Spinal cord (tissue), 10 donors: ENCODE results near the gene ANKRD34C. TPM values are rescaled to one million over a fixed set of nuclear protein-coding genes. Genes with fewer than 3 reads are reported as not detected.
"Not testable (repeated sequence)": the region's sequence is repeated elsewhere in the genome, so short reads cannot be mapped to it uniquely, and the experiment has no call there.

ENCODE experiments used
- DNase-seq, 6 donors: peaks; one replicate each; pipeline versions ENCODE4 v3.0.0 to v3.0.0-alpha.2; 2013 to 2015; ENCODE audit warnings: low spot score in 6 of 6, low read depth in 4 of 6
- H3K27ac ChIP-seq: one replicate; pipeline ENCODE4 v1.5.1; 2013; ENCODE audit warnings: low read depth, low read length, control low read depth
- H3K27me3 ChIP-seq: one replicate; pipeline ENCODE4 v1.6.1; 2013; ENCODE audit warnings: low read length; ENCODE audit not compliant: control insufficient read depth, insufficient read depth
- H3K36me3 ChIP-seq: one replicate; pipeline ENCODE4 v1.6.1; 2013; ENCODE audit warnings: low read length; ENCODE audit not compliant: control insufficient read depth, insufficient read depth
- H3K4me1 ChIP-seq: one replicate; pipeline ENCODE4 v1.6.1; 2013; ENCODE audit warnings: low read length; ENCODE audit not compliant: control insufficient read depth, insufficient read depth
- H3K4me3 ChIP-seq: one replicate; pipeline ENCODE4 v1.5.1; 2013; ENCODE audit warnings: low read depth, low read length, control low read depth
- H3K9me3 ChIP-seq: one replicate; pipeline ENCODE4 v1.6.1; 2013; ENCODE audit warnings: low read length; ENCODE audit not compliant: control insufficient read depth, insufficient read depth
- WGBS: methylation state at CpG from one replicate; pipeline ENCODE4 v1.1.5; 2013; ENCODE audit warnings: missing lambda C conversion rate; ENCODE audit not compliant: insufficient coverage; 5-methylcytosine and 5-hydroxymethylcytosine counted together
- polyA plus RNA-seq, 2 donors: library from polyadenylated mRNA; unstranded; fragments of 120-200 nt; gene quantifications; one replicate each; pipeline ENCODE4 v1.2.1, GENCODE V29; 2013; ENCODE audit not compliant: insufficient read length in 2 of 2
- total RNA-seq, 2 donors: library from RNA; depleted of rRNA in 1 of 2; stranded (reverse); fragments of 120-200 nt in 1 of 2; fragments of >200 nt in 1 of 2; gene quantifications; one replicate each; pipeline versions ENCODE4 v1.2.3 to v1.2.4, GENCODE V29; 2013 to 2014
- donor health status: healthy.

The ANKRD34C gene
- total and polyA plus RNA-seq, 4 donors, result 0.28 to 0.99 (median 0.45) TPM

- H3K4me1 ChIP-seq, result peaks cover 16% of the 10 kb centered on the region
- no peak for DNase-seq
- WGBS, result no CpG with 5 or more reads among the region's 2 CpGs
- H3K27me3 ChIP-seq, result peaks cover 32% of the 10 kb centered on the region
- no peaks in the 10 kb centered on the region for H3K9me3 ChIP-seq
- no peak overlapping the region for H3K4me3 ChIP-seq
- H3K36me3 ChIP-seq, result peaks cover 2% of the 10 kb centered on the region
- H3K27ac ChIP-seq, result no peak overlapping the region
Observed at GRCh38 chr15:79308874-79309273, 26.4 kb downstream of the ANKRD34C start.

DNA sequence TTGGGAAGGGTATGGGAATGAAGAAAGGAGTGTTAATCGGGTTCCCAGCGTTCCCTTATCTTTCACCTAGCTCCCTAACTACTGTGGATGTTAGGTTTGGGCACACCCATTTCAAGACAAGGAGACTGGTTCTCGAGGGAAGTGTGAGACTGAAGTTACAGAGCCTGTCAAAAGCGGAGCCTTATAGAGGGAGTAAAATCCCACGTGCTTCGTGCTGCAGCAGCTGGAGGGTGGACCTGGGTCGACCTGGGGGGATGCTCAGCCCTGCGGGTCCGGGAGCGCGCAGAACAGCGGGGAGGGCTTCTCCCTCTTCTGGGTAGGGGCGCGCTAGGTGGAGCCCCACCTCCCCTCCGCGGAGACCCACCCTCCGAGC, 28.1 kb downstream of the ANKRD34C start:
- DNase-seq, result peak in 1 of 6 donors; percentile 28
- H3K36me3 ChIP-seq, result peaks cover 11% of the 10 kb centered on the region
- H3K27ac ChIP-seq, result no peak overlapping the region
- peaks cover 16% of the 10 kb centered on the region for H3K4me1 ChIP-seq
- 0% methylated on average over 5 of the region's 17 CpGs for WGBS
- H3K9me3 ChIP-seq, result no peaks in the 10 kb centered on the region
- H3K4me3 ChIP-seq, result peak overlapping the region; percentile 57
- peaks cover 21% of the 10 kb centered on the region for H3K27me3 ChIP-seq

DNA sequence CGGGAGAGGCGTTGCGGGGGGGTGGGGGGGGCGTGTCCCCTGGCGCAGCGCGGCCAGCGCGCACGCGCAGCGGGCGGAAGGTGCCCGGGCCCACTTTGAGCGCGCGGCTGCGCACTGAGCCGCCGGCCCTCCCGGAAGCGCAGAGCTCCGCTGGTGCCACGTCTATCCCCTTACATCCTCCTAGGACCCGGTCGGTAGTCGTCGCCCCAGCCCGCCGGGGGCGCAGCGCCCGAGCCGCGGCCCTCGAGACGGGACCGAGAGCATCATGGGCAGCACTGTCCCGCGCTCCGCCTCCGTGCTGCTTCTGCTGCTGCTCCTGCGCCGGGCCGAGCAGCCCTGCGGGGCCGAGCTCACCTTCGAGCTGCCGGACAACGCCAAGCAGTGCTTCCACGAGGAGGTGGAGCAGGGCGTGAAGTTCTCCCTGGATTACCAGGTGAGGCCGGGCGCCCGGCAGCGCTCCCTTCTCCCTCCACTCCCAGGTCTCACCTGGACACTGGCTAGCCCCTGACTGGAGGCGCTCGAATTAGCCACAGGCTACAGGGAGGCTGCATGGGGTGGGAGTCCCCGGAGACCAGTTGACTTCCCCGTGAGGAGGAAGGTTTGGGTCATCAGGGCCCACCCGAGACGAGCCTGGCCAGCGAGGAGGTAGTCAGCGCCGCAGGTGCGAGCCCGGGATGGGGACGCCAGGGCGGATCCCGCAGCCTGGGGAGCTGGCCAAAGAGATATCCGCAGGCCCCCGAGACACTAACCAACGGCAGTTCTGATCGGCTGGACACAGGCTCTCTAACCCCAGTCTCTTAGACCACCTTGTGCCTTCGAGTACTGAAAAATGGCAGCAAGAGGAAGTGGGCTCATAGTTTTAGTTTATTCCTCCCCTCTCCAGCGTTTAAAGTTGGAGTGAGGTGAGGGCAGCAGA, 28.7 kb downstream of the ANKRD34C start, which contains the start of gene TMED3:
TMED3 (plus strand) TSS at position 128 of the 916 bp plus-strand sequence; CDS start at position 266, 138 bp downstream.
- DNase-seq, result peak; percentile 28 to 95 (median 64)
- Histone ChIP-seq H3K4me3 (peak within 1 kb of the TSS; percentile 57), H3K27ac (no peak within 1 kb of the TSS), H3K27me3 (peaks cover 14% of the 10 kb centered on the region), H3K9me3 (no peaks in the 10 kb centered on the region), H3K36me3 (peaks cover 17% of the 10 kb centered on the region), H3K4me1 (peaks cover 22% of the 10 kb centered on the region)
- under 1% methylated on average over 60 of the region's 76 CpGs for WGBS

DNA sequence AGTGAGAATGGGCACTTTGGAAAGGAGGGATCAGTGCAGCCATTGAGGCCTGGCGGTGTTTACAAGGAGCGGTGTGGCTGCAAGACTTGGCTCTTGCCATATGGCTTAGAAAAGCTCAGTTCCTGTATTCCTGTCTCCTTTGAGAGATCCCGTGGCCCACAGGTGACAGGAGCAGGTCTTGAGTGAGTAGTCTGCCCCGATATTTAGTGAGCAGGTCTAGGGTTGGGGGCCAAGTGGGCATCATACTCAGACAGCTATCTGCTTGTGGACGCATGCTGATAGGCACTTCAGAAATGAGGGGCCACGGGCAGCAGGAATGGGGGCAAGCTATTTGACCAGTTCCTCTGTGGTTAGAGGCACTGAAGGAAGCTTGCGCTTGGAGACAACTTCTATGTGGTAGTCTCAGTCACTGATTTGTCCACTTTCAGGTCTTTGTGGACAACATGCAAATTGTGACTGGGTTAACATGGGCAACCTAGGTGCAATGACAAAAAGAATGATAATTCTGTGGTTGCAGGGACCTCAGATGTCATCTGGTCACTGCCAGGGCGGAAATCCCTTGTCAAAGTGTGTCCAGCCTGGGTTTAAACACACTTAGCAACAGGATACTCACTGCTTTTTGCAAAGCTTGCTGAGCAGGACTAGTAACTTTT, 29.5 kb downstream of the ANKRD34C start:
- H3K27ac ChIP-seq, result no peak overlapping the region
- H3K36me3 ChIP-seq, result peaks cover 24% of the 10 kb centered on the region
- WGBS, result 71% methylated on average over 8 of the region's 8 CpGs
- DNase-seq, result no peak
- no peaks in the 10 kb centered on the region for H3K9me3 ChIP-seq
- peaks cover 13% of the 10 kb centered on the region for H3K27me3 ChIP-seq
- peaks cover 27% of the 10 kb centered on the region for H3K4me1 ChIP-seq
- peak overlapping the region; percentile 57 for H3K4me3 ChIP-seq

DNA sequence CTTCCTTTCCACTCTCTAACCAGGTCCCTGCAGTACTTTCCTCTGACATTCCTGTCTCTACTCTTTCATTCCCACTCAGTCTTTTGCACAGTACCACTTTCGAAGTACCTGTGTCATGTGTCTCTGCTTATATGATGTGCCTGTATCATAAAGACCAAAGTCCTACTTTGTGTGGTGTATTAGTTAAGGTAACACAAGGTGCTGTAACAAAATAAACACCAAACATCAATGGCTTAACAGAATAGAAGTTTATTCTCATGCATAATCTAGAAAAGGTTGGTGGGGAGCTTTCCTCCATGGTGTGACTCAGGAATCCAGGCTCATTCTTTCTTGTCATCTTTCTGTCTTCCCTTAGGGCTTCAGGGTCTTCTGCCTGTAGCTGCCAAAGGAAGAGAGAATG, 31.7 kb downstream of the ANKRD34C start:
- DNase-seq, result no peak
- Histone ChIP-seq H3K4me1 (peaks cover 27% of the 10 kb centered on the region), H3K36me3 (peaks cover 32% of the 10 kb centered on the region), H3K4me3 (no peak overlapping the region), H3K9me3 (no peaks in the 10 kb centered on the region), H3K27ac (no peak overlapping the region), H3K27me3 (peaks cover 4% of the 10 kb centered on the region)
- WGBS, result no CpG with 5 or more reads among the region's 1 CpG

DNA sequence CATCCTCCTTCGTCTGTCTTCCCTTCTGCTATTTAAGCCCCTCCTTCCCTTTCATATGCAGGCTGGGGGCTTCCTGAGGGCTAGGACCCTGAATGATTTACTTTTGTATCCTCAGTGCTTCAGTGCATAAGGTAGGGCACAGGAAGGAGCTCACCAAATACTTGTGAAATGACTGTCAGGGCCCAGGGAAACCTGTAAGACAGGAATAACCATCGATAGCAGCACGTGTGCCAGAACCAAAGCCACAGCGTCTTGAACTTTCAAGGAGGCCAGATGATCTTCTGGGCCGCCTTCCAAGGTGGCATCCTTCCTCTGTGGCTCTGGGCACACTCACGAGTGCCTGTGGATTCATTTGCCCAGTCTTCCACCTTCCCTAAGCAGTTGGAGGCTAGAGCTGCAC, 32.3 kb downstream of the ANKRD34C start:
- peaks cover 38% of the 10 kb centered on the region for H3K36me3 ChIP-seq
- no peak overlapping the region for H3K27ac ChIP-seq
- H3K4me1 ChIP-seq, result peaks cover 27% of the 10 kb centered on the region
- peaks cover 4% of the 10 kb centered on the region for H3K27me3 ChIP-seq
- 90% methylated on average over 5 of the region's 6 CpGs for WGBS
- no peaks in the 10 kb centered on the region for H3K9me3 ChIP-seq
- no peak for DNase-seq
- no peak overlapping the region for H3K4me3 ChIP-seq

DNA sequence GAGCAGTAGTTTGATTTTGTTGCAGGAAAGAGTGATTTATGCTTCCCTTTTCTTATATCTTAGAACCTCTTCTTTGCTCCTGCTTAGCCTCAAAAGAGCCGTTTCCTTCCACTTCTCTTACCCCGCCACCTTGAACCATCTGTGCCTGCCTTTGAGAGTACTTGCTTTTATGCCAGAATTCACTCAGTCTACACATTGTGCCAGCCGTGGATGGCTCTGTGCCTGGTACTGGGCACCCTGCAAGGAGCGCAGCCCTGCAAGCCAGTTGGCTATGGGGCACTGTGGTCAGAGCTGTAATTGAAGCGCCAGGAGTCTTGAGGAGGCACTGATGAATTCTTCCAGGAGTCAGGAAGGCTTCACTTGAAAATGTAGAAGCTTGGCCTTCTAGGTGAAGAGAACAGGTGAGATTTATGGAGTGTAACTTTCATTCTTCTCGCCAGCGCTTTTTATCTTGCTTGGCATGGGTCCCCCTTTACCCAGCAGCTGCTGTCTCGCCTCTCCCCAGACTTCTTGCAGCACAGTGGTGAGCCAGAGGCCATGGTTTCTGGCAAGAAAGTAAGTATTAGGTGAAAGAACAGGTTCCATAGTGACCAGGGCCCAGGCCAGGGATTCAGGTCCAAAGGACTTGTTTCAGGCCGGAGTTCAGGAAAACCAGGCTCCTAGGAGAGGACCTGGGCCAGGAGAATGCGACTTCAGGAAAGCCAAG, 33.3 kb downstream of the ANKRD34C start:
- no peaks in the 10 kb centered on the region for H3K27me3 ChIP-seq
- H3K36me3 ChIP-seq, result peaks cover 38% of the 10 kb centered on the region
- DNase-seq, result peak in 3 of 6 donors; percentile 19 to 88 (median 24)

GRCh38 chr15:79316864-79317263, 34.3 kb downstream of the ANKRD34C start:
- no peaks in the 10 kb centered on the region for H3K9me3 ChIP-seq
- peaks cover 16% of the 10 kb centered on the region for H3K4me1 ChIP-seq
- no peak for DNase-seq
- no peak overlapping the region for H3K4me3 ChIP-seq
- peaks cover 40% of the 10 kb centered on the region for H3K36me3 ChIP-seq
- no peak overlapping the region for H3K27ac ChIP-seq
- no peaks in the 10 kb centered on the region for H3K27me3 ChIP-seq
- WGBS, result 97% methylated on average over 9 of the region's 9 CpGs

More for the DNA sequence above, 33.3 kb downstream of the ANKRD34C start:
- WGBS, result 68% methylated on average over 4 of the region's 10 CpGs
- H3K27ac ChIP-seq, result no peak overlapping the region
- H3K4me1 ChIP-seq, result peaks cover 23% of the 10 kb centered on the region
- no peaks in the 10 kb centered on the region for H3K9me3 ChIP-seq
- no peak overlapping the region for H3K4me3 ChIP-seq

DNA sequence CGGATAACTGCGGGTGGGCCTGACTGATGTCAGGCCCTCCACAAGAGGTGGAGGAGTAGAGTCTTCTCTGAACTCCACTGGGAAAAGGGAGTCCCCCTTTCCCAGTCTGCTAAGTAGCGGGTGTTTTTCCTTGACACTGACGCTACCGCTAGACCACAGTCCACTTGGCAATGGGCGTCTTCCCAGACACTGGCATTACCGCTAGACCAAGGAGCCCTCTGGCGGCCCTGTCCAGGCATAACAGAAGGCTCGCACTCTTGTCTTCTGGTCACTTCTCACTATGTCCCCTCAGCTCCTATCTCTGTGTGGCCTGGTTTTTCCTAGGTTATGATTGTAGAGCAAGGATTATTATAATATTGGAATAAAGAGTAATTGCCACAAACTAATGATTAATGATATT, 37.5 kb downstream of the ANKRD34C start:
- H3K36me3 ChIP-seq, result peaks cover 38% of the 10 kb centered on the region

More for the DNA sequence above, 37.5 kb downstream of the ANKRD34C start:
- DNase-seq, H3K27me3 ChIP-seq, H3K27ac ChIP-seq, H3K4me3 ChIP-seq, H3K9me3 ChIP-seq: not testable (repeated sequence)
- WGBS, result 100% methylated on average over 5 of the region's 9 CpGs
- peaks cover 11% of the 10 kb centered on the region for H3K4me1 ChIP-seq
